Measurements from ENCODE around the gene ZDHHC1.

DNA sequence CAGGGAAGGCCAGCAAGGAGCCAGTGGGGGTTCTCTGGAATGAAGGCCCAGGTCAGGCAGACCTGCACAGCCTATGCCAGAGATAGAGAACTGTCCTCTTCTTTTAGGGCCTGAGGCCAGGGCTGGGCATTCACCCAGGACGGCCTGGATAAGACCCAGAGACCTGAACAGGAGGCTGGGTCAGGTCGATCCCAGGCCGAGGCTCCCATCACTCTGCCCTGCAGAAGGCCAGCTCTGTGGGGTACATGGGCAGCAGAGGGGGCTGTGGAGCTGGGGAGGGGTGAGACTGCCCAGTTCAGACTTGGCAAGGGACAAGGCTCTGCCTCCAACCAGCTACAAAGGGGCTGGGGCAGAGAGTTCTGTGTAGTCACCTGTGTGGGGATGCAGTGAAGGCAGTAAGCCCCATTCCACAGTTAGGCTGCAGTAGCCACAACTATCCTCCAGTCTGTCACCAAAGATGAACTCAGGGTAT, 29.2 kb upstream of the ZDHHC1 start:
- TF ChIP-seq CTCF (IDR thresholded peaks at IDR 0.05) (peak in 1 of 5 experiments; percentile 28), POLR2A (IDR thresholded peaks at IDR 0.05) (no peak), POLR2AphosphoS5 (IDR thresholded peaks at IDR 0.05) (no peak), EP300 (IDR thresholded peaks at IDR 0.05; ENCODE audit: low read depth) (no peak)
